Measurements from ENCODE around the gene FAM32A. TPM values are rescaled to one million over a fixed set of nuclear protein-coding genes. Genes with fewer than 3 reads are reported as not detected.

FAM32A gene
- polyA plus RNA-seq, 1 experiment, result 156 TPM

DNA sequence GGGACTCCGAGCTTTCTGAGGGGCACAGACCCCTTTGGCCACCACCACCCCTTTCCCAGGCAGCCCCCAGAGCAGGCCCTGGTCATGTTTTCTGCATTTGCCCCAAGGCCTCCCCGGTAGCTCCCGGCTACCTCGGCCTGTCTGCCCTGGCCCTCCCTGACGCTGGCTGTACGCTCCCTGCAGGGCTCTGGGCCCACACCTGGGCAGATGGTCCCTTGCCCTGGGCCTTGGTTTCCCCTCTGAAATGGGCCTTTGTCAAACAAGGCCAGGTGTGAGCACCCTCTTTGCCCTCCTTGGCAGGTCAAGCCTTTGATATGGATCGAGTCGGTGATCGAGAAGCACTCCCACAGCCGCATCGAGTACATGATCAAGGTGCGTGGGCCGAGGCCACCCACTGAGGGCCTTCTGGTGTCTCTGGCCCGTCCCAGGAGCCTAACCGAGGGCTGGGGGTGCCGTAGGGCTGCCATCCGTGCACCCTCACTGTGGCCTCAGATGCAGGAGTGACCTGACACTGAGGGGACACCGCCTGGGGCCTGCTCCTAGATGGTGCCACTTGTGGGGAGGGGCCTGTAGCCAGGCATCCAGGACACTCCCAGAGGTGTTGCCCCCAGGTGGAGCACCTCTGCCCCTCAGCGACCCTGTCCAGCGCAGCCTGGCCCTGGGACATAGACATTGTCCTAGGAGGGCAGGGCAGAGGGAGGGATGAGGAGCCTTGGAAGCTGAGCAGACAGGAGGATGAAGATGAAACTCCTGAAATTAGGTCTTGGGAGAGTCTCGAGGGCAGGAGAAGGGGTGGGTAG is 42.8 kb downstream of the FAM32A start:
- DNase-seq (ENCODE audit: low read depth), result no peak
- Histone ChIP-seq H3K27me3 (ENCODE audit: control insufficient read depth, insufficient read depth, low read length) (no peaks in the 10 kb centered on the region), H3K4me3 (ENCODE audit: low read depth, low read length) (no peak overlapping the region), H3K36me3 (ENCODE audit: control insufficient read depth, insufficient read depth, low read length) (peaks cover 51% of the 10 kb centered on the region)
- TF ChIP-seq, protein P1, sequence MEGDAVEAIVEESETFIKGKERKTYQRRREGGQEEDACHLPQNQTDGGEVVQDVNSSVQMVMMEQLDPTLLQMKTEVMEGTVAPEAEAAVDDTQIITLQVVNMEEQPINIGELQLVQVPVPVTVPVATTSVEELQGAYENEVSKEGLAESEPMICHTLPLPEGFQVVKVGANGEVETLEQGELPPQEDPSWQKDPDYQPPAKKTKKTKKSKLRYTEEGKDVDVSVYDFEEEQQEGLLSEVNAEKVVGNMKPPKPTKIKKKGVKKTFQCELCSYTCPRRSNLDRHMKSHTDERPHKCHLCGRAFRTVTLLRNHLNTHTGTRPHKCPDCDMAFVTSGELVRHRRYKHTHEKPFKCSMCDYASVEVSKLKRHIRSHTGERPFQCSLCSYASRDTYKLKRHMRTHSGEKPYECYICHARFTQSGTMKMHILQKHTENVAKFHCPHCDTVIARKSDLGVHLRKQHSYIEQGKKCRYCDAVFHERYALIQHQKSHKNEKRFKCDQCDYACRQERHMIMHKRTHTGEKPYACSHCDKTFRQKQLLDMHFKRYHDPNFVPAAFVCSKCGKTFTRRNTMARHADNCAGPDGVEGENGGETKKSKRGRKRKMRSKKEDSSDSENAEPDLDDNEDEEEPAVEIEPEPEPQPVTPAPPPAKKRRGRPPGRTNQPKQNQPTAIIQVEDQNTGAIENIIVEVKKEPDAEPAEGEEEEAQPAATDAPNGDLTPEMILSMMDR (IDR thresholded peaks at IDR 0.05; ENCODE audit: insufficient read depth, low read depth, low read length), result no peak
- ChIA-PET CTCF (interaction anchor here (2.3 kb wide), 1 partner anchor 19 kb away, joined by 5 read pairs; no protein-coding TSS in a partner anchor), POLR2A (no interaction called here)

DNA sequence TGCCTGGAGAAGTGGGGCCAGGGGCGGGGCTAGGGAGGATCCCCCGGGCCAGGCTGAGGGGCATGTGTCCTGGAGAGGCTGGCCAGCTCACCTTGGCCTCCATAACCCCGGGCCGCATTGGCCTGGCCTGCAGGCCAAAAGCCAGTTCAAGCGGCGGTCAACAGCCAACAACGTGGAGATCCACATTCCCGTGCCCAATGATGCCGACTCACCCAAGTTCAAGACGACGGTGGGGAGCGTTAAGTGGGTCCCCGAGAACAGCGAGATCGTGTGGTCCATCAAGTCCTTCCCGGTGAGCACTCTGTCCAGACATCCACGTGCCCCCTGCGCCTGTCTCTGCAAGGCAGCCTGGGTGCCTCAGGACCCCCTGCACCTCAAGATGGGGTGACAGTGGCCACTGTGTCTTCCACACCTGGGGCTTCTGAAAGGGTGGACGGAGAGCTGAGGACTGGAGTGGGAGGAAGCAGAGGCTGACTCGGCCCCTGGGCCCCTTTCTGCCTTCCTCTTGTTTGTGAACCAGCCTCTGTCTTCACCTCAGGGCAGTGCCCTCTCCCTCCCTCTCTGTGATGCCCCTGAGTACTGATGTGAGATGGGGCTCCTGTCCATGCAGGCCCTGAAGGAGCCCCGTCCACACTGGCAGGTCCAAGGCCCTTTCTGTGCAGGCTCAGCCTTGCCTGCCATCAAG is 43.6 kb downstream of the FAM32A start:
- H3K27me3 ChIP-seq (ENCODE audit: control insufficient read depth, insufficient read depth, low read length), result no peaks in the 10 kb centered on the region
- H3K4me3 ChIP-seq (ENCODE audit: low read depth, low read length), result no peak overlapping the region
- ChIA-PET CTCF (interaction anchor here (1.4 kb wide), 1 partner anchor 154 kb away, joined by 6 read pairs; no protein-coding TSS in a partner anchor), POLR2A (no interaction called here)
- peaks cover 55% of the 10 kb centered on the region for H3K36me3 ChIP-seq (ENCODE audit: control insufficient read depth, insufficient read depth, low read length)
- no peak for DNase-seq (ENCODE audit: low read depth)
- TF ChIP-seq, protein P1 (IDR thresholded peaks at IDR 0.05; ENCODE audit: insufficient read depth, low read depth, low read length), result no peak

DNA sequence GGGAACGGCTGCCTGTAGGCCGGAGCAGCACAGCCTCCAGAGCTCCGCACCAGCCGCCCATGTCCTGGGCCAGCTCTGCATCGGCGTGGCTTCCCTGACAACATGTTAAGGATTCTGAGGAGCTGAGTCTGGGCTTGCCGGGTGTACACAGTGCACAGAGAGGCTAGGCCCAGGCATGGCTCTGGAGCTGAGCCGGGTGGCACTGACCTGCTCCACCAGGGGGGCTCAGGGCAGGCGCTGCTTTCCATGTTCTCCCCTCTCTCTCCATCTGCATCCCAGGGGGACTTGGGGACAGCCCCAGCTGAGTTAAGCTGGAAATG is 44.1 kb downstream of the FAM32A start:
- DNase-seq (ENCODE audit: low read depth), result no peak
- ChIA-PET CTCF (interaction anchor here (1.4 kb wide), 1 partner anchor 154 kb away, joined by 6 read pairs; no protein-coding TSS in a partner anchor), POLR2A (no interaction called here)
- H3K27me3 ChIP-seq (ENCODE audit: control insufficient read depth, insufficient read depth, low read length), result no peaks in the 10 kb centered on the region
- H3K4me3 ChIP-seq (ENCODE audit: low read depth, low read length), result no peak overlapping the region
- TF ChIP-seq, protein P1 (IDR thresholded peaks at IDR 0.05; ENCODE audit: insufficient read depth, low read depth, low read length), result no peak
- H3K36me3 ChIP-seq (ENCODE audit: control insufficient read depth, insufficient read depth, low read length), result peaks cover 57% of the 10 kb centered on the region

DNA sequence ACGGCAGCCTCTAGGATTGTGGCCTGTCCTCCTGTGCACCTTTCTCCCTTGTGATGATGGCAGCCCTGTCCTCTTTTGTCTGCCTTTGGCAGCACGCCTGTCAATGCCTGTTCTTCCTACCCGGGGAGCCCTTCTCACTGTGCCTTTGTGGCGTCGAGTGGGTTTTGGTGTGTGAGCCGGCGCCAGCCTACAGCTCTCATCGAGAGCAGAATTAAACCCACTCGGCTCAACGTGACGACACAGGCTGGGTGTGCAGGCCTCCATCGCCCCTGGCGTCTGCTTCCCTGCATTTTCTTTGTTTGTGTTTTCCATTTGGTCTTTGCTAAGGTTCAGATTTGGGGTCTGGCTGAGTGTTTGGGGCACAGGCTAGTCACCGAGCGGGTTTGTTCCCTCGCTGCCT is 46.9 kb downstream of the FAM32A start:
- CTCF ChIA-PET, result no interaction called here
- Histone ChIP-seq H3K4me3 (ENCODE audit: low read depth, low read length) (no peak overlapping the region), H3K36me3 (ENCODE audit: control insufficient read depth, insufficient read depth, low read length) (peaks cover 49% of the 10 kb centered on the region), H3K27me3 (ENCODE audit: control insufficient read depth, insufficient read depth, low read length) (no peaks in the 10 kb centered on the region)
- DNase-seq (ENCODE audit: low read depth), result no peak
- TF ChIP-seq, protein P1 (IDR thresholded peaks at IDR 0.05; ENCODE audit: insufficient read depth, low read depth, low read length), result no peak
- POLR2A ChIA-PET, result no interaction called here

DNA sequence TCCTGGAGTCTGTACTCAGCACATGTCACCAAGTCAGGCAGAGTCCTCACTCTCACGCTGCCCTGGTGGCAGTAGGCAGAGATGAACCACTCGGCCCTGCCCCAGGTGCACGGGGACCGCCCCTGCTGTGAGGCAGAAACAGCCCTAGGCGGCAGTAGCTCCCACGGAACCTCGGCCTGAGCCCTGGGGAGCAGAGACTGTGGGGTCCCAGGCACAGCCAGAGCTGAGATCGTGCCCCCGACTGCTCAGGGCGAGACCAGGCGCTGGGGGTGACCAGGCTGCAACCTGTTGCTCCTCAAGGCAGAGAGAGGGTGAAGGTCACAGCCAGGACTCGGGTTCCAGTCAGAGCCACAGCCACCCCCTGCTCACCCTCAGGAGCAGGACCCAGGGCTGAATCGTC is 47.4 kb downstream of the FAM32A start:
- TF ChIP-seq, protein P1 (IDR thresholded peaks at IDR 0.05; ENCODE audit: insufficient read depth, low read depth, low read length), result no peak
- H3K4me3 ChIP-seq (ENCODE audit: low read depth, low read length), result no peak overlapping the region
- ChIA-PET CTCF (no interaction called here), POLR2A (no interaction called here)
- H3K27me3 ChIP-seq (ENCODE audit: control insufficient read depth, insufficient read depth, low read length), result no peaks in the 10 kb centered on the region
- H3K36me3 ChIP-seq (ENCODE audit: control insufficient read depth, insufficient read depth, low read length), result peaks cover 48% of the 10 kb centered on the region
- no peak for DNase-seq (ENCODE audit: low read depth)

Measured in BJ (cell line).